HEK293 (cell line): ENCODE results near the gene UBE2J2.

Experiments
- CTCF ChIA-PET: fragments of 350-600 bp; formaldehyde crosslinking; extraction: SDS; loops from one replicate; lab custom pipeline; 2021; ENCODE audit warnings: antibody characterized with exemption; lab: Yijun Ruan, JAX
- POLR2A ChIA-PET: fragments of 300-600 bp; formaldehyde crosslinking; extraction: SDS; loops from one replicate; lab custom pipeline; 2020; ENCODE audit warnings: antibody characterized with exemption, inconsistent platforms; lab: Yijun Ruan, JAX
- H3K27ac ChIP-seq: fragments of 200-500 bp; sonication (Bioruptor generic); 2 replicates; pipeline ENCODE4 v1.5.1; 2014; ENCODE audit warnings: low read depth, low read length, control low read depth, inconsistent platforms; ENCODE audit errors: extremely low read depth
- H3K36me3 ChIP-seq, 2 experiments: fragments of 200-500 bp in 1 of 2; sonication (Bioruptor generic) in 1 of 2; 1 replicate in 1 of 2; 2 replicates in 1 of 2; pipeline ENCODE4 v1.5.1; 2014 to 2017; ENCODE audit warnings: inconsistent platforms in 2 of 2, low read length in 2 of 2; ENCODE audit not compliant: control insufficient read depth in 2 of 2, insufficient read depth in 1 of 2
- H3K4me1 ChIP-seq: fragments of 200-500 bp; sonication (Bioruptor generic); 2 replicates; pipeline ENCODE4 v1.5.1; 2014; ENCODE audit warnings: mild to moderate bottlenecking, low read length, inconsistent platforms; ENCODE audit not compliant: control insufficient read depth, insufficient read depth
- H3K4me3 ChIP-seq: 2 replicates; pipeline ENCODE4 v1.5.1; 2011; ENCODE audit warnings: low read depth, mild to moderate bottlenecking, control low read depth, low read length, moderate library complexity
- H3K9me3 ChIP-seq: fragments of 200-500 bp; sonication (Bioruptor generic); 2 replicates; pipeline ENCODE4 v1.5.1; 2014; ENCODE audit warnings: low read depth, low read length, inconsistent platforms; ENCODE audit not compliant: control insufficient read depth, insufficient read depth
- BCL11A ChIP-seq: fragments of 450-650 bp; formaldehyde crosslinking; IDR thresholded peaks from 2 replicates; pipeline ENCODE4 v1.5.1; 2016; ENCODE audit warnings: low read depth, missing biosample characterization, missing genetic modification characterization
- BCL11B ChIP-seq: fragments of 450-650 bp; formaldehyde crosslinking; IDR thresholded peaks from 2 replicates; pipeline ENCODE4 v1.5.1; 2016; ENCODE audit warnings: low read depth, missing biosample characterization, missing genetic modification characterization
- EGR2 ChIP-seq: fragments of 450-650 bp; formaldehyde crosslinking; IDR thresholded peaks from 2 replicates; pipeline ENCODE4 v1.5.1; 2016; ENCODE audit warnings: low read depth, missing biosample characterization, missing genetic modification characterization
- GLIS2 ChIP-seq: fragments of 450-650 bp; formaldehyde crosslinking; IDR thresholded peaks from 2 replicates; pipeline ENCODE4 v1.5.1; 2016; ENCODE audit warnings: missing biosample characterization, missing genetic modification characterization
- OSR2 ChIP-seq: fragments of 450-650 bp; formaldehyde crosslinking; IDR thresholded peaks from 2 replicates; pipeline ENCODE4 v1.5.1; 2016; ENCODE audit warnings: missing biosample characterization, missing genetic modification characterization
- ZBTB48 ChIP-seq: fragments of 450-650 bp; formaldehyde crosslinking; IDR thresholded peaks from 2 replicates; pipeline ENCODE4 v1.5.1; 2016; ENCODE audit warnings: missing biosample characterization, missing genetic modification characterization
- ZBTB7A ChIP-seq: fragments of 450-650 bp; formaldehyde crosslinking; IDR thresholded peaks from 2 replicates; pipeline ENCODE4 v1.5.1; 2016; ENCODE audit warnings: low read depth, missing biosample characterization, missing genetic modification characterization
- ZFP69B ChIP-seq: fragments of 450-650 bp; formaldehyde crosslinking; IDR thresholded peaks from 2 replicates; pipeline ENCODE4 v1.5.1; 2016; ENCODE audit warnings: missing biosample characterization, missing genetic modification characterization
- ZNF10 ChIP-seq: fragments of 450-650 bp; formaldehyde crosslinking; IDR thresholded peaks from 2 replicates; pipeline ENCODE4 v1.5.1; 2017; ENCODE audit warnings: missing biosample characterization, missing genetic modification characterization
- ZNF157 ChIP-seq: fragments of 450-650 bp; formaldehyde crosslinking; IDR thresholded peaks from 2 replicates; pipeline ENCODE4 v1.5.1; 2016; ENCODE audit warnings: missing biosample characterization, missing genetic modification characterization
- ZNF19 ChIP-seq: fragments of 450-650 bp; formaldehyde crosslinking; IDR thresholded peaks from 2 replicates; pipeline ENCODE4; 2016; ENCODE audit warnings: missing biosample characterization, missing genetic modification characterization, low read depth
- ZNF202 ChIP-seq: fragments of 450-650 bp; formaldehyde crosslinking; IDR thresholded peaks from 2 replicates; pipeline ENCODE4 v1.5.1; 2016; ENCODE audit warnings: missing biosample characterization, missing genetic modification characterization, borderline replicate concordance
- ZNF223 ChIP-seq: fragments of 450-650 bp; formaldehyde crosslinking; IDR thresholded peaks from 2 replicates; pipeline ENCODE4 v1.5.1; 2016; ENCODE audit warnings: missing biosample characterization, missing genetic modification characterization
- ZNF24 ChIP-seq: fragments of 450-650 bp; formaldehyde crosslinking; IDR thresholded peaks from 2 replicates; pipeline ENCODE4 v1.5.1; 2016; ENCODE audit warnings: missing biosample characterization, missing genetic modification characterization
- ZNF311 ChIP-seq: fragments of 450-650 bp; formaldehyde crosslinking; IDR thresholded peaks from 2 replicates; pipeline ENCODE4 v1.5.1; 2017; ENCODE audit warnings: missing biosample characterization, missing genetic modification characterization, borderline replicate concordance
- ZNF521 ChIP-seq: fragments of 450-650 bp; formaldehyde crosslinking; IDR thresholded peaks from 2 replicates; pipeline ENCODE4 v1.5.1; 2017; ENCODE audit warnings: missing biosample characterization, mild to moderate bottlenecking, missing genetic modification characterization
- ZNF529 ChIP-seq: fragments of 450-650 bp; formaldehyde crosslinking; IDR thresholded peaks from 2 replicates; pipeline ENCODE4 v1.5.1; 2017; ENCODE audit warnings: missing genetic modification characterization, missing biosample characterization; ENCODE audit not compliant: insufficient replicate concordance
- ZNF548 ChIP-seq: fragments of 450-650 bp; formaldehyde crosslinking; IDR thresholded peaks from 2 replicates; pipeline ENCODE4 v1.5.1; 2016; ENCODE audit warnings: missing biosample characterization, missing genetic modification characterization
- ZNF555 ChIP-seq: fragments of 450-650 bp; formaldehyde crosslinking; conservative IDR thresholded peaks from 2 replicates; pipeline ENCODE4 v1.5.1; 2017; ENCODE audit warnings: missing biosample characterization, mild to moderate bottlenecking, missing genetic modification characterization, inconsistent platforms
- ZNF558 ChIP-seq: fragments of 450-650 bp; formaldehyde crosslinking; IDR thresholded peaks from 2 replicates; pipeline ENCODE4 v1.5.1; 2016; ENCODE audit warnings: missing biosample characterization, missing genetic modification characterization
- ZNF600 ChIP-seq: fragments of 450-650 bp; formaldehyde crosslinking; IDR thresholded peaks from 2 replicates; pipeline ENCODE4 v1.5.1; 2016; ENCODE audit warnings: missing biosample characterization, missing genetic modification characterization
- ZNF610 ChIP-seq: fragments of 450-650 bp; formaldehyde crosslinking; IDR thresholded peaks from 2 replicates; pipeline ENCODE4 v1.5.1; 2016; ENCODE audit warnings: missing biosample characterization, missing genetic modification characterization, borderline replicate concordance
- TF ChIP-seq, protein P1 (sequence below): fragments of 450-650 bp; formaldehyde crosslinking; IDR thresholded peaks from 2 replicates; pipeline ENCODE4 v1.5.1; 2016; ENCODE audit warnings: missing biosample characterization, missing genetic modification characterization
- TF ChIP-seq, protein P2 (sequence below): fragments of 450-650 bp; formaldehyde crosslinking; IDR thresholded peaks from 2 replicates; pipeline ENCODE4 v1.5.1; 2016; ENCODE audit warnings: missing biosample characterization, missing genetic modification characterization
- TF ChIP-seq, protein P3 (sequence below): fragments of 450-650 bp; formaldehyde crosslinking; IDR thresholded peaks from 2 replicates; pipeline ENCODE4 v1.5.1; 2017; ENCODE audit warnings: missing biosample characterization, missing genetic modification characterization
- TF ChIP-seq, protein P4 (sequence below): fragments of 450-650 bp; formaldehyde crosslinking; IDR thresholded peaks from 2 replicates; pipeline ENCODE4 v1.5.1; 2017; ENCODE audit warnings: missing biosample characterization, missing genetic modification characterization
- TF ChIP-seq, protein P5 (sequence below): fragments of 450-650 bp; formaldehyde crosslinking; IDR thresholded peaks from 2 replicates; pipeline ENCODE4 v1.5.1; 2016; ENCODE audit warnings: missing biosample characterization, missing genetic modification characterization

UBE2J2 gene

DNA sequence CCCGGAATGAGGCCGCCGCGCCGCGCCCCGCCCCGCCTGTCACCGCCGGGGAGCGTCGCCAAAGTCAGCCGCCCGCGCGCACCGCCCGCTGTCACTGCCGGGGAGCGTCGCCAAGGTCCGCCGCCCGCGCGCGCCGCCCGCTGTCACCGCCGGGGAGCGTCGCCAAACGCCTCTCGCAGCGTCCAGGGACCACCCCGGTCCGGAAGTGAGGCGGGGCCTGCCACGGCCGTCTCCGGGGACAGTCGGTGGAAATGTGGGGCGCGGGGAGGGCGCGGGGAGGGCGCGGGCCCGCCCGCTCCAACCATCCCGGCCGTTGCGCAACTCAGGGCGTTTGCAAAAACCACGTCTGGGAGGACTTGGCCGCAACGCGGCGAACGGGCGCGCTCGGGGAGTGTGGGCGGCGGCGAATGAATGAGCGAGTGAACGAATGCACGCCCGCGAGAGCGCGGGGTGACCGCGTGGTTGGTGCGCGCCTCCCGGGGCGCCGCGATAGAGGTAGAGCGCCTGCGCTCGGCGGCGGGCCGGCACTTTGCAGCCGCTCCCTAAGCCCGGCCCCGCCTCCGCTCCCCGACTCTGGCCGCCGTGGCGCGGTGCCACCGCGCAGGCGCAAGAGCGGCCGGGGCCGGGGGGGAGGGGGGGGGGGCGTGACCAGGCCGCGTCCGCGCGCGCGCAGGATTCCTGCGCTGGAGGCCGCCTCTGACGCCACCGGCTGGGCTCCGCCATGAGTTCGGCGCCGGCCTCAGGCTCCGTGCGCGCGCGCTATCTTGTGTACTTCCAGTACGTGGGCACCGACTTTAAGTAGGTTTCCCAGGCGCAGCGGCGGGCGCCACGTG lies 34.5 kb upstream of the UBE2J2 start, which contains the start of the genes ACAP3 and PUSL1 (continued):
- no peak for TF ChIP-seq ZNF223 (tag by site-specific recombination)
- TF ChIP-seq ZFP69B: peak; percentile 68
- peak; percentile 92 for TF ChIP-seq EGR2 (tag by site-specific recombination)
- no peak for TF ChIP-seq ZNF311 (tag by site-specific recombination)
- TF ChIP-seq, protein P1, sequence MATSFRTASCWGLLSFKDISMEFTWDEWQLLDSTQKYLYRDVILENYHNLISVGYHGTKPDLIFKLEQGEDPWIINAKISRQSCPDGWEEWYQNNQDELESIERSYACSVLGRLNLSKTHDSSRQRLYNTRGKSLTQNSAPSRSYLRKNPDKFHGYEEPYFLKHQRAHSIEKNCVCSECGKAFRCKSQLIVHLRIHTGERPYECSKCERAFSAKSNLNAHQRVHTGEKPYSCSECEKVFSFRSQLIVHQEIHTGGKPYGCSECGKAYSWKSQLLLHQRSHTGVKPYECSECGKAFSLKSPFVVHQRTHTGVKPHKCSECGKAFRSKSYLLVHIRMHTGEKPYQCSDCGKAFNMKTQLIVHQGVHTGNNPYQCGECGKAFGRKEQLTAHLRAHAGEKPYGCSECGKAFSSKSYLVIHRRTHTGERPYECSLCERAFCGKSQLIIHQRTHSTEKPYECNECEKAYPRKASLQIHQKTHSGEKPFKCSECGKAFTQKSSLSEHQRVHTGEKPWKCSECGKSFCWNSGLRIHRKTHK: no peak
- no peak for TF ChIP-seq ZNF19 (tag by site-specific recombination)
- TF ChIP-seq, protein P2, sequence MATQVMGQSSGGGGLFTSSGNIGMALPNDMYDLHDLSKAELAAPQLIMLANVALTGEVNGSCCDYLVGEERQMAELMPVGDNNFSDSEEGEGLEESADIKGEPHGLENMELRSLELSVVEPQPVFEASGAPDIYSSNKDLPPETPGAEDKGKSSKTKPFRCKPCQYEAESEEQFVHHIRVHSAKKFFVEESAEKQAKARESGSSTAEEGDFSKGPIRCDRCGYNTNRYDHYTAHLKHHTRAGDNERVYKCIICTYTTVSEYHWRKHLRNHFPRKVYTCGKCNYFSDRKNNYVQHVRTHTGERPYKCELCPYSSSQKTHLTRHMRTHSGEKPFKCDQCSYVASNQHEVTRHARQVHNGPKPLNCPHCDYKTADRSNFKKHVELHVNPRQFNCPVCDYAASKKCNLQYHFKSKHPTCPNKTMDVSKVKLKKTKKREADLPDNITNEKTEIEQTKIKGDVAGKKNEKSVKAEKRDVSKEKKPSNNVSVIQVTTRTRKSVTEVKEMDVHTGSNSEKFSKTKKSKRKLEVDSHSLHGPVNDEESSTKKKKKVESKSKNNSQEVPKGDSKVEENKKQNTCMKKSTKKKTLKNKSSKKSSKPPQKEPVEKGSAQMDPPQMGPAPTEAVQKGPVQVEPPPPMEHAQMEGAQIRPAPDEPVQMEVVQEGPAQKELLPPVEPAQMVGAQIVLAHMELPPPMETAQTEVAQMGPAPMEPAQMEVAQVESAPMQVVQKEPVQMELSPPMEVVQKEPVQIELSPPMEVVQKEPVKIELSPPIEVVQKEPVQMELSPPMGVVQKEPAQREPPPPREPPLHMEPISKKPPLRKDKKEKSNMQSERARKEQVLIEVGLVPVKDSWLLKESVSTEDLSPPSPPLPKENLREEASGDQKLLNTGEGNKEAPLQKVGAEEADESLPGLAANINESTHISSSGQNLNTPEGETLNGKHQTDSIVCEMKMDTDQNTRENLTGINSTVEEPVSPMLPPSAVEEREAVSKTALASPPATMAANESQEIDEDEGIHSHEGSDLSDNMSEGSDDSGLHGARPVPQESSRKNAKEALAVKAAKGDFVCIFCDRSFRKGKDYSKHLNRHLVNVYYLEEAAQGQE (tag by site-specific recombination): no peak
- TF ChIP-seq ZNF24: peak; percentile 100
- TF ChIP-seq OSR2 (tag by site-specific recombination): 0 out of 2 replicates have a peak, but pooled peaks have one; percentile 19
- TF ChIP-seq ZNF10: 0 out of 2 replicates have a peak, but pooled peaks have one; percentile 16
- no peak for TF ChIP-seq ZNF521 (tag by site-specific recombination)

DNA sequence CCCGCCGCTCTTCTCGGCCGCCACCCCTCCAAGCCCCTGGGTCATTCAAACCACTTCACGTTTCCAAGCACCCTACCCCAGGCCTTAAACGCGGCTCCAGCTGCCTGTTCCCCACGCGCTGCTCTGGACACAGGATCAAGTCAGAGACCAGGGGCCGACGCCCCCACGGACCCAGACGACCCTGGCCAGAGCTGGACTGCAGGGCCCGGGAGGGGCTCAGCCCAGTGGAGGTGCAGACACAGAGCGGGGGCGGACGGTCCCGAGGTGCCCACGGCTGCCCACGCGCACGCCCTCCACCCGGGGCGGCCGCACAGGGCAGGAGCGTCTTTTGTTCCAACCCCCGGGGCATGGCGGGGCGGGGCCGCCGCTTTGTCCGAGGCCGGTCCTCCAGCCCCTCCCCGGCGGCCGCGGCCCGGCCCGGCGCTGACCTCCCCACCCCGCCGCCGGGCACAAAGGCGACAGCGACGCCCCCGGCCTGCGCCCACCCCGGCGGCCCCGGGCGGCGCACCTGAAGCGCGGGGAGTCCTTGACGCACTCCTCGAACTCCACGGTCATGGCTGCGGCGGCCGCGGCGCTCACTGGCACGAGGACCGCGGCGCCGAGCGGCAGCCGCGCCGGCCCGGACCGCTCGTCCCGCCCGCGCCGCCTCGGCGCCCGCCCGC lies 33.7 kb upstream of the UBE2J2 start:
- peaks cover 20% of the 10 kb centered on the region for H3K4me1 ChIP-seq
- POLR2A ChIA-PET: interaction anchor here (1.3 kb wide), 1 partner anchor 11 kb away, joined by 4 read pairs; no protein-coding TSS in a partner anchor
- peak; percentile 48; the same call in 1 of the 2 replicates for TF ChIP-seq GLIS2 (tag by site-specific recombination)
- TF ChIP-seq ZNF202: no peak
- TF ChIP-seq, protein P3, sequence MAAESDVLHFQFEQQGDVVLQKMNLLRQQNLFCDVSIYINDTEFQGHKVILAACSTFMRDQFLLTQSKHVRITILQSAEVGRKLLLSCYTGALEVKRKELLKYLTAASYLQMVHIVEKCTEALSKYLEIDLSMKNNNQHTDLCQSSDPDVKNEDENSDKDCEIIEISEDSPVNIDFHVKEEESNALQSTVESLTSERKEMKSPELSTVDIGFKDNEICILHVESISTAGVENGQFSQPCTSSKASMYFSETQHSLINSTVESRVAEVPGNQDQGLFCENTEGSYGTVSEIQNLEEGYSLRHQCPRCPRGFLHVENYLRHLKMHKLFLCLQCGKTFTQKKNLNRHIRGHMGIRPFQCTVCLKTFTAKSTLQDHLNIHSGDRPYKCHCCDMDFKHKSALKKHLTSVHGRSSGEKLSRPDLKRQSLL (tag by site-specific recombination): no peak
- no peak for TF ChIP-seq ZNF548 (tag by site-specific recombination)
- TF ChIP-seq ZBTB48: no peak; the same call in 1 of the 2 replicates
- TF ChIP-seq, protein P4, sequence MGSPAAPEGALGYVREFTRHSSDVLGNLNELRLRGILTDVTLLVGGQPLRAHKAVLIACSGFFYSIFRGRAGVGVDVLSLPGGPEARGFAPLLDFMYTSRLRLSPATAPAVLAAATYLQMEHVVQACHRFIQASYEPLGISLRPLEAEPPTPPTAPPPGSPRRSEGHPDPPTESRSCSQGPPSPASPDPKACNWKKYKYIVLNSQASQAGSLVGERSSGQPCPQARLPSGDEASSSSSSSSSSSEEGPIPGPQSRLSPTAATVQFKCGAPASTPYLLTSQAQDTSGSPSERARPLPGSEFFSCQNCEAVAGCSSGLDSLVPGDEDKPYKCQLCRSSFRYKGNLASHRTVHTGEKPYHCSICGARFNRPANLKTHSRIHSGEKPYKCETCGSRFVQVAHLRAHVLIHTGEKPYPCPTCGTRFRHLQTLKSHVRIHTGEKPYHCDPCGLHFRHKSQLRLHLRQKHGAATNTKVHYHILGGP (tag by site-specific recombination): no peak
- no peak for TF ChIP-seq ZNF157 (tag by site-specific recombination)
- TF ChIP-seq, protein P5, sequence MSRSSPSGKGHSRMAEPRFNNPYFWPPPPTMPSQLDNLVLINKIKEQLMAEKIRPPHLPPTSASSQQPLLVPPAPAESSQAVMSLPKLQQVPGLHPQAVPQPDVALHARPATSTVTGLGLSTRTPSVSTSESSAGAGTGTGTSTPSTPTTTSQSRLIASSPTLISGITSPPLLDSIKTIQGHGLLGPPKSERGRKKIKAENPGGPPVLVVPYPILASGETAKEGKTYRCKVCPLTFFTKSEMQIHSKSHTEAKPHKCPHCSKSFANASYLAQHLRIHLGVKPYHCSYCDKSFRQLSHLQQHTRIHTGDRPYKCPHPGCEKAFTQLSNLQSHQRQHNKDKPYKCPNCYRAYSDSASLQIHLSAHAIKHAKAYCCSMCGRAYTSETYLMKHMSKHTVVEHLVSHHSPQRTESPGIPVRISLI (tag by site-specific recombination): no peak
- no peak for TF ChIP-seq ZNF10
- TF ChIP-seq ZNF600: no peak
- peak; percentile 77 for TF ChIP-seq BCL11A
- TF ChIP-seq ZBTB7A (tag by site-specific recombination): 0 out of 2 replicates have a peak, but pooled peaks have one; percentile 17
- no peak for TF ChIP-seq ZNF558 (tag by site-specific recombination)
- no peak for TF ChIP-seq ZNF610 (tag by site-specific recombination)
- peak; percentile 93 for TF ChIP-seq BCL11B
- no peak for TF ChIP-seq ZNF555
- TF ChIP-seq ZNF529 (tag by site-specific recombination): no peak

More for the DNA sequence above, 33.7 kb upstream of the UBE2J2 start:
- Histone ChIP-seq H3K27ac (peak overlapping the region; percentile 75; the same call in 1 of the 2 replicates), H3K36me3 (peaks cover 0 to 40% of the 10 kb centered on the region in 2 experiments; a peak in 1 of 3 replicates), H3K9me3 (no peaks in the 10 kb centered on the region), H3K4me3 (peak overlapping the region; percentile 63)
- CTCF ChIA-PET: no interaction called here
